H1 (cell line): ENCODE data around the gene TBCEL. TPM values are rescaled to one million over a fixed set of nuclear protein-coding genes. Genes with fewer than 3 reads are reported as not detected.

Experiments used
- CTCF ChIA-PET: fragments of 300-600 bp; sonication (Branson Sonifier 250); formaldehyde crosslinking; loops from one replicate; lab custom pipeline; 2021; ENCODE audit not compliant: partially characterized antibody; lab: Charles Lee
- POLR2A ChIA-PET: fragments of 300-600 bp; sonication (Branson Sonifier 250); formaldehyde crosslinking; loops from one replicate; lab custom pipeline; 2021; ENCODE audit warnings: inconsistent platforms; ENCODE audit not compliant: partially characterized antibody; lab: Charles Lee
- DNase-seq, 2 experiments: peaks; one replicate each; pipeline versions ENCODE4 v3.0.0 to v3.0.0-alpha.2; 2010 to 2022; ENCODE audit warnings: low spot score in 2 of 2, low read depth in 1 of 2, mixed read lengths in 1 of 2
- FAIRE-seq: peaks from 2 replicates; lab custom pipeline; 2011; peaks lifted over from hg19 to GRCh38; lab: Jason Lieb, UNC
- H2AFZ ChIP-seq: 2 replicates; pipeline ENCODE4 v1.8.1; 2012; ENCODE audit warnings: low read length, inconsistent platforms
- H2AK5ac ChIP-seq: 2 replicates; pipeline ENCODE4 v1.6.1; 2013; ENCODE audit warnings: low read depth, low read length
- H2BK120ac ChIP-seq: replicated peaks from 2 replicates; pipeline ENCODE3; 2013; ENCODE audit warnings: low read depth, low read length, inconsistent platforms
- H2BK12ac ChIP-seq: 2 replicates; pipeline ENCODE4 v1.6.1; 2013; ENCODE audit warnings: low read depth, low read length
- H2BK15ac ChIP-seq: 2 replicates; pipeline ENCODE4 v1.6.1; 2013; ENCODE audit warnings: low read length
- H2BK20ac ChIP-seq: 2 replicates; pipeline ENCODE4 v1.6.1; 2013; ENCODE audit warnings: low read length
- H2BK5ac ChIP-seq: 2 replicates; pipeline ENCODE4 v1.6.1; 2013; ENCODE audit warnings: low read depth, low read length
- H3K14ac ChIP-seq: 2 replicates; pipeline ENCODE4 v1.6.1; 2013; ENCODE audit warnings: inconsistent platforms; ENCODE audit not compliant: insufficient read length
- H3K18ac ChIP-seq: 2 replicates; pipeline ENCODE4 v1.6.1; 2013; ENCODE audit warnings: low read length; ENCODE audit errors: extremely low read depth
- H3K23ac ChIP-seq: 2 replicates; pipeline ENCODE4 v1.6.1; 2013; ENCODE audit warnings: inconsistent platforms; ENCODE audit not compliant: insufficient read length
- H3K23me2 ChIP-seq: 2 replicates; pipeline ENCODE4 v1.6.1; 2013; ENCODE audit warnings: low read depth, low read length
- H3K27ac ChIP-seq: 2 replicates; pipeline ENCODE4 v1.6.1; 2011; ENCODE audit warnings: low read depth, low read length, inconsistent platforms
- H3K27me3 ChIP-seq, 4 experiments: replicated peaks in 1 of 4; 1 replicate in 1 of 4; 2 replicates in 3 of 4; pipeline versions ENCODE4 v1.6.1 to v1.8.1; 2011 to 2013; ENCODE audit warnings: low read length in 3 of 4, mild to moderate bottlenecking in 3 of 4, inconsistent platforms in 2 of 4, mixed read lengths in 2 of 4, moderate library complexity in 1 of 4; ENCODE audit not compliant: control insufficient read depth in 3 of 4, insufficient read depth in 3 of 4; ENCODE audit errors: extremely low read depth in 1 of 4
- H3K36me3 ChIP-seq, 4 experiments: 2 replicates each; pipeline versions ENCODE4 v1.6.1 to v1.8.1; 2011 to 2013; ENCODE audit warnings: mild to moderate bottlenecking in 4 of 4, low read length in 3 of 4, moderate library complexity in 2 of 4, control low read depth in 1 of 4, inconsistent platforms in 1 of 4; ENCODE audit not compliant: insufficient read depth in 4 of 4, control insufficient read depth in 2 of 4
- H3K4ac ChIP-seq: replicated peaks from 2 replicates; pipeline ENCODE3; 2013; ENCODE audit warnings: low read length, low read depth, mixed read lengths, inconsistent platforms; ENCODE audit not compliant: insufficient read length
- H3K4me1 ChIP-seq, 4 experiments: replicated peaks in 1 of 4; 1 replicate in 1 of 4; 2 replicates in 3 of 4; pipeline versions ENCODE4 v1.6.1 to v1.8.1; 2011 to 2013; ENCODE audit warnings: low read length in 3 of 4, inconsistent platforms in 2 of 4, mixed read lengths in 1 of 4; ENCODE audit not compliant: insufficient read depth in 4 of 4, control insufficient read depth in 3 of 4
- H3K4me2 ChIP-seq, 2 experiments: 2 replicates each; pipeline versions ENCODE4 v1.6.1 to v1.8.1; 2011 to 2013; ENCODE audit warnings: low read depth in 2 of 2, low read length in 2 of 2, control low read depth in 1 of 2, inconsistent platforms in 1 of 2, mild to moderate bottlenecking in 1 of 2; ENCODE audit not compliant: insufficient read depth in 1 of 2
- H3K4me3 ChIP-seq, 4 experiments: fragments of 200-600, 300-600 bp in 1 of 4; sonication (generic), shearing (Covaris generic), sonication (Bioruptor Twin) in 1 of 4; 2 replicates each; pipeline versions ENCODE4 v1.5.1 to v1.8.1; 2011 to 2016; ENCODE audit warnings: low read length in 4 of 4, low read depth in 3 of 4, control low read depth in 2 of 4, inconsistent platforms in 2 of 4, mild to moderate bottlenecking in 2 of 4, mixed read lengths in 1 of 4, moderate library complexity in 1 of 4; ENCODE audit not compliant: insufficient read depth in 2 of 4; ENCODE audit errors: extremely low read depth in 1 of 4
- H3K56ac ChIP-seq: replicated peaks from 2 replicates; pipeline ENCODE3; 2013; ENCODE audit warnings: low read depth, mild to moderate bottlenecking, mixed read lengths, low read length, inconsistent platforms; ENCODE audit not compliant: insufficient read length
- H3K79me1 ChIP-seq: 2 replicates; pipeline ENCODE4 v1.6.1; 2013; ENCODE audit warnings: low read depth, low read length, control low read depth
- H3K79me2 ChIP-seq, 2 experiments: 2 replicates each; pipeline versions ENCODE4 v1.6.1 to v1.8.1; 2012 to 2013; ENCODE audit warnings: low read length in 2 of 2, mild to moderate bottlenecking in 2 of 2, inconsistent platforms in 1 of 2; ENCODE audit not compliant: insufficient read depth in 2 of 2, control insufficient read depth in 1 of 2
- H3K9ac ChIP-seq, 4 experiments: replicated peaks in 1 of 4; 1 replicate in 1 of 4; 2 replicates in 3 of 4; pipeline versions ENCODE4 v1.6.1 to v1.8.1; 2011 to 2013; ENCODE audit warnings: low read depth in 3 of 4, low read length in 3 of 4, control low read depth in 2 of 4, mild to moderate bottlenecking in 2 of 4, moderate library complexity in 2 of 4, inconsistent platforms in 1 of 4; ENCODE audit errors: extremely low read depth in 1 of 4
- H3K9me3 ChIP-seq, 2 experiments: 2 replicates each; pipeline versions ENCODE4 v1.6.1 to v1.8.1; 2012 to 2013; ENCODE audit warnings: mild to moderate bottlenecking in 2 of 2, moderate library complexity in 2 of 2, control low read depth in 1 of 2, inconsistent platforms in 1 of 2, low read depth in 1 of 2, low read length in 1 of 2, mixed read lengths in 1 of 2; ENCODE audit not compliant: insufficient read depth in 2 of 2
- H4K20me1 ChIP-seq, 2 experiments: replicated peaks in 1 of 2; 2 replicates each; pipeline versions ENCODE3 to v1.8.1; 2011 to 2013; ENCODE audit warnings: inconsistent platforms in 2 of 2, low read length in 2 of 2, mild to moderate bottlenecking in 1 of 2; ENCODE audit not compliant: insufficient read depth in 2 of 2, control insufficient read depth in 1 of 2
- H4K5ac ChIP-seq: 2 replicates; pipeline ENCODE4 v1.6.1; 2013; ENCODE audit warnings: low read length, low read depth, mixed read lengths, inconsistent platforms; ENCODE audit not compliant: insufficient read length
- H4K8ac ChIP-seq: 2 replicates; pipeline ENCODE4 v1.8.0; 2013; ENCODE audit warnings: mild to moderate bottlenecking, moderate library complexity, low read length, inconsistent platforms; ENCODE audit not compliant: insufficient read depth; ENCODE audit errors: extremely low read depth
- H4K91ac ChIP-seq: replicated peaks from 2 replicates; pipeline ENCODE3; 2013; ENCODE audit warnings: low read length, mixed read lengths, inconsistent platforms; ENCODE audit not compliant: insufficient read length
- CEBPB ChIP-seq: IDR thresholded peaks from 2 replicates; pipeline ENCODE4 v1.6.1; 2012; ENCODE audit warnings: low read depth, low read length
- CTBP2 ChIP-seq: IDR thresholded peaks from 2 replicates; pipeline ENCODE4 v1.7.0; 2011; ENCODE audit warnings: borderline replicate concordance, mild to moderate bottlenecking, moderate library complexity, mixed read lengths, low read length; ENCODE audit not compliant: insufficient read depth, insufficient read length
- GTF2F1 ChIP-seq: IDR thresholded peaks from 2 replicates; pipeline ENCODE4 v1.6.1; 2012; ENCODE audit warnings: low read depth, low read length, improper control_type of control experiment, borderline replicate concordance
- NRF1 ChIP-seq: IDR thresholded peaks from 2 replicates; pipeline ENCODE4 v1.6.1; 2011; ENCODE audit warnings: mild to moderate bottlenecking, low read depth, low read length, improper control_type of control experiment
- SIX5 ChIP-seq: IDR thresholded peaks from 2 replicates; pipeline ENCODE4 v1.6.1; 2011; ENCODE audit warnings: mild to moderate bottlenecking, low read depth, low read length
- SP2 ChIP-seq: IDR thresholded peaks from 2 replicates; pipeline ENCODE4 v1.6.1; 2012; ENCODE audit warnings: mild to moderate bottlenecking, low read length, inconsistent platforms
- TEAD4 ChIP-seq: IDR thresholded peaks from 2 replicates; pipeline ENCODE4 v1.6.1; 2012; ENCODE audit warnings: low read depth, low read length, inconsistent platforms, mixed read lengths
- WGBS, 2 experiments: shearing (Covaris generic) in 1 of 2; methylation state at CpG; one replicate each; pipeline versions ENCODE4 v1.1.6 to v1.1.7; 2013 to 2015; ENCODE audit warnings: low lambda C conversion rate in 2 of 2, mixed read lengths in 2 of 2, inconsistent platforms in 1 of 2, low coverage in 1 of 2, missing lambda C conversion rate in 1 of 2; ENCODE audit not compliant: insufficient replicate concordance in 2 of 2, insufficient coverage in 1 of 2, insufficient read length in 1 of 2; ENCODE audit errors: extremely low coverage in 1 of 2, missing lambda C conversion rate in 1 of 2; 5-methylcytosine and 5-hydroxymethylcytosine counted together
- polyA plus RNA-seq, 7 experiments: library from polyadenylated mRNA; depleted of rRNA in 3 of 7; stranded (reverse) in 5 of 7; unstranded in 2 of 7; fragments of >200 nt in 5 of 7; fragments of 200-250 nt in 2 of 7; gene quantifications; 1 replicate in 5 of 7; 2 replicates in 1 of 7; 4 replicates in 1 of 7; pipeline versions ENCODE4 v1.2.1 to v1.2.3, GENCODE V29; 2011 to 2013; ENCODE audit warnings: missing spikeins in 2 of 7, mixed read lengths in 2 of 7
- total RNA-seq: library from RNA; stranded (reverse); fragmentation: NEBNext Ultra II Directional; extraction: Animal tissue kit (Norgen Biotek cat#: 25700); gene quantifications from 2 replicates; pipeline ENCODE4 v1.2.1, GENCODE V29; 2021
- TF ChIP-seq, protein P1 (sequence below): IDR thresholded peaks from 2 replicates; pipeline ENCODE4 v1.6.1; 2011; ENCODE audit warnings: low read length, improper control_type of control experiment
- TF ChIP-seq, protein P2 (sequence below): IDR thresholded peaks from 2 replicates; pipeline ENCODE4 v1.6.1; 2011; ENCODE audit warnings: low read depth, mild to moderate bottlenecking, low read length; ENCODE audit not compliant: insufficient read depth
- TF ChIP-seq, protein P3 (sequence below): IDR thresholded peaks from 2 replicates; pipeline ENCODE4 v1.6.1; 2012; ENCODE audit warnings: inconsistent platforms

The TBCEL gene
- total and polyA plus RNA-seq, 2 of the 8 experiments (the other 6 are each of a cell fraction or from before 2014, with no cell fraction given) = 3.9 to 16.0 TPM

- H3K27ac ChIP-seq = no peak overlapping the region
- H3K36me3 ChIP-seq = peaks cover 0 to 19% (median 4%) of the 10 kb centered on the region in 4 experiments; a peak in 3 of 8 replicates
- H3K4me2 ChIP-seq = no peak overlapping the region
- no peak overlapping the region for H2BK12ac ChIP-seq
- H3K4ac ChIP-seq = no peak overlapping the region
- H3K4me3 ChIP-seq = no peak overlapping the region
- H2AK5ac ChIP-seq = no peak overlapping the region
- POLR2A ChIA-PET = no interaction called here
- H2BK20ac ChIP-seq = no peak overlapping the region
- 100% methylated on average over 1 of the region's 1 CpG; no CpG with 5 or more reads in 1 of the 2 experiments for WGBS, 2 experiments
- DNase-seq (no peak), FAIRE-seq (no peak)
- no peaks in the 10 kb centered on the region for H3K23me2 ChIP-seq
- no peak overlapping the region for H3K18ac ChIP-seq
- H3K14ac ChIP-seq = no peak overlapping the region
- H3K79me2 ChIP-seq = peaks cover 0 to 5% of the 10 kb centered on the region in 2 experiments; a peak in 1 of 4 replicates
- CTCF ChIA-PET = interaction anchor here (1.0 to 1.3 kb wide), 5 partner anchors 10 to 106 kb away, joined by 3 to 8 read pairs (median 3); no protein-coding TSS in a partner anchor
- TF ChIP-seq TEAD4 (no peak), GTF2F1 (no peak), SIX5 (no peak), CEBPB (no peak), SP2 (no peak), CTBP2 (no peak), NRF1 (no peak)
- TF ChIP-seq, protein P1, sequence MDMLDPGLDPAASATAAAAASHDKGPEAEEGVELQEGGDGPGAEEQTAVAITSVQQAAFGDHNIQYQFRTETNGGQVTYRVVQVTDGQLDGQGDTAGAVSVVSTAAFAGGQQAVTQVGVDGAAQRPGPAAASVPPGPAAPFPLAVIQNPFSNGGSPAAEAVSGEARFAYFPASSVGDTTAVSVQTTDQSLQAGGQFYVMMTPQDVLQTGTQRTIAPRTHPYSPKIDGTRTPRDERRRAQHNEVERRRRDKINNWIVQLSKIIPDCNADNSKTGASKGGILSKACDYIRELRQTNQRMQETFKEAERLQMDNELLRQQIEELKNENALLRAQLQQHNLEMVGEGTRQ = no peak
- TF ChIP-seq, protein P2, sequence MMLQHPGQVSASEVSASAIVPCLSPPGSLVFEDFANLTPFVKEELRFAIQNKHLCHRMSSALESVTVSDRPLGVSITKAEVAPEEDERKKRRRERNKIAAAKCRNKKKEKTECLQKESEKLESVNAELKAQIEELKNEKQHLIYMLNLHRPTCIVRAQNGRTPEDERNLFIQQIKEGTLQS = no peak
- TF ChIP-seq, protein P3, sequence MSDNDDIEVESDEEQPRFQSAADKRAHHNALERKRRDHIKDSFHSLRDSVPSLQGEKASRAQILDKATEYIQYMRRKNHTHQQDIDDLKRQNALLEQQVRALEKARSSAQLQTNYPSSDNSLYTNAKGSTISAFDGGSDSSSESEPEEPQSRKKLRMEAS = no peak
- no peak overlapping the region for H4K91ac ChIP-seq
- H3K4me1 ChIP-seq = no peaks in the 10 kb centered on the region
- H4K20me1 ChIP-seq = peaks cover 0 to 2% of the 10 kb centered on the region in 2 experiments
- H2AFZ ChIP-seq = no peak overlapping the region
- no peak overlapping the region for H4K5ac ChIP-seq
- no peaks in the 10 kb centered on the region for H3K9me3 ChIP-seq
- H3K27me3 ChIP-seq = no peaks in the 10 kb centered on the region
- no peak overlapping the region for H2BK5ac ChIP-seq
- H3K79me1 ChIP-seq = no peaks in the 10 kb centered on the region
- H3K23ac ChIP-seq = no peak overlapping the region
- H3K56ac ChIP-seq = no peak overlapping the region
- no peak overlapping the region for H4K8ac ChIP-seq
- no peak overlapping the region for H2BK15ac ChIP-seq
- H2BK120ac ChIP-seq = no peak overlapping the region
- no peak overlapping the region for H3K9ac ChIP-seq
These were observed 24.0 kb downstream of the TBCEL start for GRCh38 chr11:121047926-121048325.
